ENCODE measurements around the gene ACOX2.
"Not testable (repeated sequence)": the region's sequence is repeated elsewhere in the genome, so short reads cannot be mapped to it uniquely, and the experiment has no call there.

The ACOX2 gene

GRCh38 chr3:58530354-58530865 lies 6.6 kb downstream of the ACOX2 start:
- no peak overlapping the region for H3K4me3 Mint-ChIP-seq
- H3K4me1 Mint-ChIP-seq, result peaks cover 12% of the 10 kb centered on the region
- H3K9me3 Mint-ChIP-seq, result no peaks in the 10 kb centered on the region
- H3K27ac Mint-ChIP-seq, result no peak overlapping the region
- H3K36me3 Mint-ChIP-seq, result no peaks in the 10 kb centered on the region
- no peak for ATAC-seq
- H3K27me3 Mint-ChIP-seq, result no peaks in the 10 kb centered on the region

- Mint-ChIP-seq H3K36me3 (no peaks in the 10 kb centered on the region), H3K4me3 (no peak overlapping the region), H3K9me3 (no peaks in the 10 kb centered on the region), H3K4me1 (peaks cover 12% of the 10 kb centered on the region), H3K27me3 (no peaks in the 10 kb centered on the region), H3K27ac (no peak overlapping the region)
- ATAC-seq, result no peak
Measured at GRCh38 chr3:58529516-58530353, 7.3 kb downstream of the ACOX2 start.

GRCh38 chr3:58528629-58529028 lies 8.4 kb downstream of the ACOX2 start:
- no peak for ATAC-seq
- Mint-ChIP-seq H3K27me3 (no peaks in the 10 kb centered on the region), H3K4me3 (no peak overlapping the region), H3K27ac (no peak overlapping the region), H3K9me3 (no peaks in the 10 kb centered on the region), H3K36me3 (no peaks in the 10 kb centered on the region), H3K4me1 (peaks cover 12% of the 10 kb centered on the region)

- H3K36me3 Mint-ChIP-seq, H3K9me3 Mint-ChIP-seq, ATAC-seq, H3K4me1 Mint-ChIP-seq, H3K27me3 Mint-ChIP-seq, H3K4me3 Mint-ChIP-seq, H3K27ac Mint-ChIP-seq: not testable (repeated sequence)
Measured at GRCh38 chr3:58527440-58527839, 9.6 kb downstream of the ACOX2 start.

GRCh38 chr3:58526515-58526957 lies 10.5 kb downstream of the ACOX2 start:
- no peak for ATAC-seq
- Mint-ChIP-seq H3K9me3 (no peaks in the 10 kb centered on the region), H3K4me1 (no peaks in the 10 kb centered on the region)

GRCh38 chr3:58524326-58524888 lies 12.6 kb downstream of the ACOX2 start:
- H3K4me1 Mint-ChIP-seq, result no peaks in the 10 kb centered on the region
- H3K36me3 Mint-ChIP-seq, result no peaks in the 10 kb centered on the region
- H3K27me3 Mint-ChIP-seq, result no peaks in the 10 kb centered on the region
- H3K9me3 Mint-ChIP-seq, result no peaks in the 10 kb centered on the region
- no peak overlapping the region for H3K27ac Mint-ChIP-seq
- no peak for ATAC-seq
- no peak overlapping the region for H3K4me3 Mint-ChIP-seq

More at GRCh38 chr3:58526515-58526957, 10.5 kb downstream of the ACOX2 start:
- H3K36me3 Mint-ChIP-seq, result no peaks in the 10 kb centered on the region
- no peak overlapping the region for H3K4me3 Mint-ChIP-seq
- H3K27ac Mint-ChIP-seq, result no peak overlapping the region
- no peaks in the 10 kb centered on the region for H3K27me3 Mint-ChIP-seq

GRCh38 chr3:58522759-58523425 lies 14.1 kb downstream of the ACOX2 start:
- H3K4me3 Mint-ChIP-seq, result no peak overlapping the region
- H3K9me3 Mint-ChIP-seq, result no peaks in the 10 kb centered on the region
- no peaks in the 10 kb centered on the region for H3K4me1 Mint-ChIP-seq
- H3K27me3 Mint-ChIP-seq, result no peaks in the 10 kb centered on the region
- H3K36me3 Mint-ChIP-seq, result no peaks in the 10 kb centered on the region
- no peak for ATAC-seq
- no peak overlapping the region for H3K27ac Mint-ChIP-seq

- no peak for ATAC-seq
- Mint-ChIP-seq H3K27ac (no peak overlapping the region), H3K4me3 (no peak overlapping the region), H3K9me3 (no peaks in the 10 kb centered on the region), H3K36me3 (no peaks in the 10 kb centered on the region), H3K27me3 (no peaks in the 10 kb centered on the region), H3K4me1 (no peaks in the 10 kb centered on the region)
Measured at GRCh38 chr3:58521917-58522631, 14.9 kb downstream of the ACOX2 start.

GRCh38 chr3:58521336-58521670 lies 15.7 kb downstream of the ACOX2 start:
- no peaks in the 10 kb centered on the region for H3K36me3 Mint-ChIP-seq
- no peak overlapping the region for H3K27ac Mint-ChIP-seq
- no peaks in the 10 kb centered on the region for H3K4me1 Mint-ChIP-seq
- H3K4me3 Mint-ChIP-seq, result no peak overlapping the region
- H3K9me3 Mint-ChIP-seq, result no peaks in the 10 kb centered on the region
- ATAC-seq, result no peak
- no peaks in the 10 kb centered on the region for H3K27me3 Mint-ChIP-seq

GRCh38 chr3:58520403-58521335 lies 16.3 kb downstream of the ACOX2 start:
- Mint-ChIP-seq H3K27ac (no peak overlapping the region), H3K4me3 (no peak overlapping the region), H3K36me3 (no peaks in the 10 kb centered on the region), H3K27me3 (no peaks in the 10 kb centered on the region), H3K4me1 (no peaks in the 10 kb centered on the region), H3K9me3 (no peaks in the 10 kb centered on the region)
- no peak for ATAC-seq

- Mint-ChIP-seq H3K36me3 (no peaks in the 10 kb centered on the region), H3K4me3 (no peak overlapping the region), H3K27ac (no peak overlapping the region), H3K27me3 (no peaks in the 10 kb centered on the region), H3K4me1 (no peaks in the 10 kb centered on the region), H3K9me3 (no peaks in the 10 kb centered on the region)
- ATAC-seq, result no peak
Measured at GRCh38 chr3:58519668-58520402, 17.2 kb downstream of the ACOX2 start.

- no peak for ATAC-seq
- Mint-ChIP-seq H3K4me3 (no peak overlapping the region), H3K36me3 (no peaks in the 10 kb centered on the region), H3K4me1 (no peaks in the 10 kb centered on the region), H3K9me3 (no peaks in the 10 kb centered on the region), H3K27me3 (no peaks in the 10 kb centered on the region), H3K27ac (no peak overlapping the region)
Measured at GRCh38 chr3:58518291-58518789, 18.6 kb downstream of the ACOX2 start.

GRCh38 chr3:58514405-58514804 lies 22.6 kb downstream of the ACOX2 start:
- ATAC-seq, result no peak
- Mint-ChIP-seq H3K4me1 (no peaks in the 10 kb centered on the region), H3K27ac (no peak overlapping the region), H3K36me3 (no peaks in the 10 kb centered on the region), H3K4me3 (no peak overlapping the region), H3K27me3 (no peaks in the 10 kb centered on the region), H3K9me3 (no peaks in the 10 kb centered on the region)

GRCh38 chr3:58508437-58508836 lies 28.6 kb downstream of the ACOX2 start:
- no peaks in the 10 kb centered on the region for H3K4me1 Mint-ChIP-seq
- H3K36me3 Mint-ChIP-seq, result no peaks in the 10 kb centered on the region
- H3K9me3 Mint-ChIP-seq, result no peaks in the 10 kb centered on the region
- no peak overlapping the region for H3K4me3 Mint-ChIP-seq
- H3K27ac Mint-ChIP-seq, result no peak overlapping the region
- no peak for ATAC-seq
- H3K27me3 Mint-ChIP-seq, result no peaks in the 10 kb centered on the region

Data from stimulated activated memory B cell treated with anti-CD40 and anti-IgM and Interleukin-4, amounts not matched to agents 10 μg/mL and 1 μg/mL and 100 μg/mL, for 72 hours (primary cell).